Amniotic epithelial cell (primary cell): ENCODE measurements around the gene MRPL36.

ENCODE experiments used
- DNase-seq: peaks from one replicate; pipeline ENCODE4 v3.0.0-alpha.2; 2010; ENCODE audit warnings: low read depth

MRPL36 gene

GRCh38 chr5:1764606-1764960, 35.1 kb downstream of the MRPL36 start:
- DNase-seq, result no peak

DNA sequence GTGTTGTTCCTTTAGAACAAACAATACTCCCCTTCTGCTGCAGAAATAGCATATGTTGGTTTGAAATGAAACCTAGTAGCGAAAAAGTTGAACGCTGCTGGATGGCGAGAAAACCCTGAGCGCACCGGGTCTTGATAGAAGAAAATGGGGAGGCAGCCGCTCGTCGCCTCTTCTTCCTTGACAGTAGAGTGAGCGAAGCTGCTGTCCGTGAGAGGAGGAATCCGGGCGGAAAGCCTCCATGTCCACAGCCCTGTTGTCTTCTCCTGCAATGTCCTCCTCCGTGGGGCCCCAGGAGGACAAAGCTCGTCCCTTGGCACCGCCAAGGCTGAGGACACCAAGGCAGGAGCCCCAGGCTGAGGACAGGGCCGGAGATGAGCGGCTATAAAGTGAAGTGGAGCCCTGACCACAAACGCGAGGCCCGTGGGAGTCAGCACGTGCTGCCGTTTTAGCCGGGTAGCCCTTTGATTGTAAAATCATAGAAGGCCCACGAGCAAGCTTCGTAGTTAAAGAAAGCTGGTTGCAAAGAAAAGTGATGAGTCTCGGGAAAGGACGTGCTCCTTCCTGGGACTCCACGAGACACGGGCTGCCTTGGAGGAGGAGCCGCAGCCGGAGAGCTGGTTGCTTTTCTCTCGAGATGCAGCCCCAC, 35.6 kb downstream of the MRPL36 start:
- DNase-seq, result no peak

- peak; percentile 64 for DNase-seq
Observed at GRCh38 chr5:1763548-1763911, 36.1 kb downstream of the MRPL36 start.

GRCh38 chr5:1762883-1763547, 36.6 kb downstream of the MRPL36 start:
- DNase-seq, result no peak

- no peak for DNase-seq
Observed at GRCh38 chr5:1762121-1762882, 37.3 kb downstream of the MRPL36 start.

GRCh38 chr5:1761453-1761755, 38.2 kb downstream of the MRPL36 start:
- no peak for DNase-seq

- DNase-seq, result no peak
Observed at GRCh38 chr5:1760656-1761452, 38.8 kb downstream of the MRPL36 start.

- no peak for DNase-seq
Observed at GRCh38 chr5:1760231-1760630, 39.4 kb downstream of the MRPL36 start.

DNA sequence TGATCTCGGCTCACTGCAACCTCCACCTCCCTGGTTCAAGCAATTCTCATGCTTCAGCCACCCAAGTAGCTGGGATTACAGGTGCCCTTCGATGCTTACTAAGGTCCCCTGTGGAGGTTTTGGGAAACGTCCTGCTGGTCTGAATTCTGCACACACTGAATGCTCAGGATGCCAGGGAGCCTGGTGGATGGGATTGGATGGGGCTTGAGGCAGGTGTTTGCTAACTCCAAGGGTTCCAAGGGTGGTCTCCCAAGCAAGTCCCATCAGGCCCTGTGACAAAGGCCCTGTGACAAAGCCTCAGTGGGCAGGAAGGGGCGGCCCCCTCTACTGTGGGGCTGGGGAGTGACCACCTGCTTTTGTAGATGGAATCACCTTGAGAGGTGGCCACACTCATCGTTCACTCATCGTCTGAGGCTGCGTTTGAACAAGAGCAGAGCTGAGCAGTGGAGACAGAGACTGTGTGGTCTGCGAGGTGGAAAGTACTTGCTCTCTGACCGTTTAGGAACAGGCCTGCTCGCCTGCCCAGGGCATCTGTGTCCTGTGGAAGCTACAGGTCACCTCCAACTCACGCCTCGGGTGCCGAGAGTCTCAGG, 40.2 kb downstream of the MRPL36 start:
- no peak for DNase-seq

- no peak for DNase-seq
Observed at GRCh38 chr5:1758574-1758973, 41.1 kb downstream of the MRPL36 start.

GRCh38 chr5:1757511-1757910, 42.1 kb downstream of the MRPL36 start:
- DNase-seq, result no peak

DNA sequence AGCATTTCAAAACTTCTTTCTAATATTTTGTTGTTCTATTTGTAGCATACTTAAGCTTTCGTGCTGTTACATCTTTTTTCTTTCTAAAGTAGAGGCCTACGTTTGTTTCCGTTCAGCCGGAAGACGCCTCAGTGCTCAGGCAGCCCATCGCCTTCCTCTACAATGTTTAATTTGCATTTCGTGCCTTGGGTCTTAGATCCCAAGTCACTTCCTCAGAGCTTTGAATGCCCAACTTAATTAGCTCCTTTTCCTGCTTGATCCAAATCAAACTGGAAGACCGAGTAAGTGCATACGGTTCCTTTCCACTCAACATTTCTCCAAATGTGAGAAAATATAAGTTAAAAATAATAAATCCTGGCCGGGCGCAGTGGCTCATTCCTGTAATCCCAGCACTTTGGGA, 43.2 kb downstream of the MRPL36 start:
- no peak for DNase-seq

- DNase-seq, result no peak
Observed at GRCh38 chr5:1755321-1755949, 44.2 kb downstream of the MRPL36 start.

GRCh38 chr5:1754531-1755220, 45.0 kb downstream of the MRPL36 start:
- no peak for DNase-seq

GRCh38 chr5:1753490-1753889, 46.1 kb downstream of the MRPL36 start:
- DNase-seq, result no peak

- no peak for DNase-seq
Observed at GRCh38 chr5:1752881-1753280, 46.8 kb downstream of the MRPL36 start.

DNA sequence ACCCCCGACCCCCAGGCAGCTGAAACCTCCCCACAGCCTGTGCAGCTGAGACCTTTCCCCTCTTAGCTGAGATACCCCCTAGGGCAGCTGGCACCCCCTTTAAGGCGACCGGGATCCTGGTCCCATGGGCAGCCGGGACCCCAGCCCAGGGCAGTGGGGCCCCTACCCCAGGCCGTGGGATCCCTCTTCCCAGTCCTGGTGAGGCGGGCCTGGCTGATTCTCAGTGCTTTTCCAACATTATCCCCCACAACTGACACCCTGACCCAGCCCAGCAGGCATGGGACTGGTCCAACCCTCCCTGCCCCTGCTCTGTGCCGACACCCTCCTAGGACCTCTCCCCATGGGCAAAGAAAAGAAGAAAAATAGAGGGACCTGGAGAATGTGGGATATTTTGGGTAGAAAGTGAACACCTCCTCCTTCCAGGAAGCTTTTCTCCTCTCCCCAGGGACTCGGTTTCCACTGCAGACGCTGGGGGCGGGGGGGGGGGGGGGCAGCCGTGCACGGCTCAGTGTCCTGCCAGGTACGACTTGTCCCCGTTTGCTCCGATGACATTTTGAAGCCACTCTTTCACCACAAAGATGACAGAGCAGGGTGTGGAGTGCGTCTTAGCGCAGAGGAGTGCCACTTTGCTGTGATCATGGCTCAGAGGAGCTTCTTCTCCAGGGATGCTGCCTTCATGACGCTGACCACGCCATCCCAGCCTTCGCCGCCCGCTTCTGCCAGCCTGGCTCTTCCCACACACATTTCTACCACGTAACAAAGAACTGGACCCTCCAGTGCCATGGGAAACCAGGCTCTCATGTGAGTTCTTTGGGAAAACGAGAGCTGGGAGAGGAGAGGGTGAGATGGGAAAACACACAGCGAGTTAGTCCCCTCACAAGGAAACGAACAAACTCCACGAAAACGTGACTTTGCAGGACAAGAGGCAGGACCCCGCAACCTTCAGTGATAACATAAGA, 47.5 kb downstream of the MRPL36 start:
- DNase-seq, result no peak

- DNase-seq, result no peak
Observed at GRCh38 chr5:1751026-1751863, 48.4 kb downstream of the MRPL36 start.

DNA sequence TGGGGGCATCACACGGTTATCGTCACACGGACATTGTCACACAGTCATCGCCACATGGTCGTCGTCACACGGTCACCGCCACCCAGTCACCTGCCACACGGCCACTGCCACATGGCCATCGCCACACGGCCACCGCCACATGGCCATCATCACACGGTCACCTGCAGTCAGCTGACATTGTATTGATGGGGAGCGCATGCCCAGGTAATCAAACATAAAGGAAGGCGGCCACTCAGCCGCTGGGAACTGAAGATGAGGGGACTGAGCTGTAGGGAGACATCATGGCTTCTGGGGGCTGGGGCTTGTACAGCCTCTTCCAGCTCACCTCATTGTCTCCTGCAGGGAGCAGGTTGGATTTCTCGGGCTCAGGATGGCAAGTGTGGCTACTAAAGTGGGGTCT, 49.2 kb downstream of the MRPL36 start:
- DNase-seq, result no peak
